WTC11 (cell line): ENCODE measurements around the gene DNAH8.

Experiments used
- CTCF ChIP-seq: fragments of 200-600 bp; IDR thresholded peaks from 2 replicates; pipeline ENCODE4 v1.8.0; 2022; ENCODE audit warnings: antibody characterized with exemption
- ESRRA ChIP-seq: sonication (generic); formaldehyde crosslinking; IDR thresholded peaks from 2 replicates; pipeline ENCODE4 v1.8.1; 2022; ENCODE audit warnings: mild to moderate bottlenecking, missing genetic modification reagents, borderline replicate concordance
- SOX15 ChIP-seq: fragments of 250-450 bp; sonication (Bioruptor Pico); IDR thresholded peaks from 2 replicates; pipeline ENCODE4 v1.9.0; 2021; ENCODE audit warnings: mild to moderate bottlenecking
- USF1 ChIP-seq: sonication (generic); formaldehyde crosslinking; IDR thresholded peaks from 2 replicates; pipeline ENCODE4 v1.8.0; 2022; ENCODE audit warnings: mild to moderate bottlenecking, missing genetic modification reagents
- TF ChIP-seq, protein P1 (sequence below): sonication (generic); formaldehyde crosslinking; IDR thresholded peaks from 2 replicates; pipeline ENCODE4 v1.8.0; 2022; ENCODE audit warnings: missing genetic modification reagents
- TF ChIP-seq, protein P2 (sequence below): sonication (generic); formaldehyde crosslinking; IDR thresholded peaks from 2 replicates; pipeline ENCODE4 v1.8.0; 2023; ENCODE audit warnings: missing genetic modification reagents
- TF ChIP-seq, protein P3 (sequence below): fragments of 250-450 bp; sonication (Bioruptor Pico); IDR thresholded peaks from 2 replicates; pipeline ENCODE4 v2.1.2; 2022; ENCODE audit warnings: mild to moderate bottlenecking, moderate library complexity

GRCh38 chr6:39005774-39006173, 290.7 kb downstream of the DNAH8 start:
- TF ChIP-seq, protein P1, sequence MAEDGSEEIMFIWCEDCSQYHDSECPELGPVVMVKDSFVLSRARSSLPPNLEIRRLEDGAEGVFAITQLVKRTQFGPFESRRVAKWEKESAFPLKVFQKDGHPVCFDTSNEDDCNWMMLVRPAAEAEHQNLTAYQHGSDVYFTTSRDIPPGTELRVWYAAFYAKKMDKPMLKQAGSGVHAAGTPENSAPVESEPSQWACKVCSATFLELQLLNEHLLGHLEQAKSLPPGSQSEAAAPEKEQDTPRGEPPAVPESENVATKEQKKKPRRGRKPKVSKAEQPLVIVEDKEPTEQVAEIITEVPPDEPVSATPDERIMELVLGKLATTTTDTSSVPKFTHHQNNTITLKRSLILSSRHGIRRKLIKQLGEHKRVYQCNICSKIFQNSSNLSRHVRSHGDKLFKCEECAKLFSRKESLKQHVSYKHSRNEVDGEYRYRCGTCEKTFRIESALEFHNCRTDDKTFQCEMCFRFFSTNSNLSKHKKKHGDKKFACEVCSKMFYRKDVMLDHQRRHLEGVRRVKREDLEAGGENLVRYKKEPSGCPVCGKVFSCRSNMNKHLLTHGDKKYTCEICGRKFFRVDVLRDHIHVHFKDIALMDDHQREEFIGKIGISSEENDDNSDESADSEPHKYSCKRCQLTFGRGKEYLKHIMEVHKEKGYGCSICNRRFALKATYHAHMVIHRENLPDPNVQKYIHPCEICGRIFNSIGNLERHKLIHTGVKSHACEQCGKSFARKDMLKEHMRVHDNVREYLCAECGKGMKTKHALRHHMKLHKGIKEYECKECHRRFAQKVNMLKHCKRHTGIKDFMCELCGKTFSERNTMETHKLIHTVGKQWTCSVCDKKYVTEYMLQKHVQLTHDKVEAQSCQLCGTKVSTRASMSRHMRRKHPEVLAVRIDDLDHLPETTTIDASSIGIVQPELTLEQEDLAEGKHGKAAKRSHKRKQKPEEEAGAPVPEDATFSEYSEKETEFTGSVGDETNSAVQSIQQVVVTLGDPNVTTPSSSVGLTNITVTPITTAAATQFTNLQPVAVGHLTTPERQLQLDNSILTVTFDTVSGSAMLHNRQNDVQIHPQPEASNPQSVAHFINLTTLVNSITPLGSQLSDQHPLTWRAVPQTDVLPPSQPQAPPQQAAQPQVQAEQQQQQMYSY (CRISPR knock-in tag) = no peak
- TF ChIP-seq, protein P2, sequence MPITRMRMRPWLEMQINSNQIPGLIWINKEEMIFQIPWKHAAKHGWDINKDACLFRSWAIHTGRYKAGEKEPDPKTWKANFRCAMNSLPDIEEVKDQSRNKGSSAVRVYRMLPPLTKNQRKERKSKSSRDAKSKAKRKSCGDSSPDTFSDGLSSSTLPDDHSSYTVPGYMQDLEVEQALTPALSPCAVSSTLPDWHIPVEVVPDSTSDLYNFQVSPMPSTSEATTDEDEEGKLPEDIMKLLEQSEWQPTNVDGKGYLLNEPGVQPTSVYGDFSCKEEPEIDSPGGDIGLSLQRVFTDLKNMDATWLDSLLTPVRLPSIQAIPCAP (CRISPR knock-in tag) = no peak
- TF ChIP-seq, protein P3, sequence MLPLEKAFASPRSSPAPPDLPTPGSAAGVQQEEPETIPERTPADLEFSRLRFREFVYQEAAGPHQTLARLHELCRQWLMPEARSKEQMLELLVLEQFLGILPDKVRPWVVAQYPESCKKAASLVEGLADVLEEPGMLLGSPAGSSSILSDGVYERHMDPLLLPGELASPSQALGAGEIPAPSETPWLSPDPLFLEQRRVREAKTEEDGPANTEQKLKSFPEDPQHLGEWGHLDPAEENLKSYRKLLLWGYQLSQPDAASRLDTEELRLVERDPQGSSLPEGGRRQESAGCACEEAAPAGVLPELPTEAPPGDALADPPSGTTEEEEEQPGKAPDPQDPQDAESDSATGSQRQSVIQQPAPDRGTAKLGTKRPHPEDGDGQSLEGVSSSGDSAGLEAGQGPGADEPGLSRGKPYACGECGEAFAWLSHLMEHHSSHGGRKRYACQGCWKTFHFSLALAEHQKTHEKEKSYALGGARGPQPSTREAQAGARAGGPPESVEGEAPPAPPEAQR (CRISPR knock-in tag) = no peak
- TF ChIP-seq CTCF (no peak), ESRRA (CRISPR knock-in tag) (no peak), SOX15 (no peak), USF1 (CRISPR knock-in tag) (no peak)
